22Rv1 (cell line): ENCODE results near the gene WFDC8.

ENCODE experiments used
- ZFX ChIP-seq: fragments of 450-650 bp; IDR thresholded peaks from 2 replicates; pipeline ENCODE4 v1.6.1; 2017; ENCODE audit warnings: antibody characterized with exemption, borderline replicate concordance
- TF ChIP-seq, protein P1 (sequence below): fragments of 450-650 bp; IDR thresholded peaks from 2 replicates; pipeline ENCODE4 v1.5.1; 2017; ENCODE audit warnings: mild to moderate bottlenecking

DNA sequence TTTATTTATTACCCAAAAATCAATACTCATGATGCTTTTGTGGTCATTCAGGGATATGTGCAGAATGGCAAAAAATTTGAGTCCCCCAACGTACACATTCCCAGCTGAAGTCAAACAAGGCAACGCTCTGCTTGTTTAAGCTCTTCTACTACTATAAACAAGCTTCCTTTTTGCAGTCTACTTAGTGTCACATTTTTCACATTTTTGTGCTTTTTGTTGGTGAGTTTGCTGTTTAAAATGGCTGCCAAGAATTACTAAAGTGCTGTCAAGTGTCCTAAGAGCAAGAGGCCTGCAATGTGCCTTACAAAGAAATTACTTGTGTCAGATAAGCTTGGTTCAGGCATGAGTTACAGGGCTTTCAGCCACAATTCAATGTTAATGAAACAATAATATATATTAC is 2.1 kb downstream of the WFDC8 start:
- TF ChIP-seq, protein P1, sequence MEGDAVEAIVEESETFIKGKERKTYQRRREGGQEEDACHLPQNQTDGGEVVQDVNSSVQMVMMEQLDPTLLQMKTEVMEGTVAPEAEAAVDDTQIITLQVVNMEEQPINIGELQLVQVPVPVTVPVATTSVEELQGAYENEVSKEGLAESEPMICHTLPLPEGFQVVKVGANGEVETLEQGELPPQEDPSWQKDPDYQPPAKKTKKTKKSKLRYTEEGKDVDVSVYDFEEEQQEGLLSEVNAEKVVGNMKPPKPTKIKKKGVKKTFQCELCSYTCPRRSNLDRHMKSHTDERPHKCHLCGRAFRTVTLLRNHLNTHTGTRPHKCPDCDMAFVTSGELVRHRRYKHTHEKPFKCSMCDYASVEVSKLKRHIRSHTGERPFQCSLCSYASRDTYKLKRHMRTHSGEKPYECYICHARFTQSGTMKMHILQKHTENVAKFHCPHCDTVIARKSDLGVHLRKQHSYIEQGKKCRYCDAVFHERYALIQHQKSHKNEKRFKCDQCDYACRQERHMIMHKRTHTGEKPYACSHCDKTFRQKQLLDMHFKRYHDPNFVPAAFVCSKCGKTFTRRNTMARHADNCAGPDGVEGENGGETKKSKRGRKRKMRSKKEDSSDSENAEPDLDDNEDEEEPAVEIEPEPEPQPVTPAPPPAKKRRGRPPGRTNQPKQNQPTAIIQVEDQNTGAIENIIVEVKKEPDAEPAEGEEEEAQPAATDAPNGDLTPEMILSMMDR, result no peak
- no peak for TF ChIP-seq ZFX
